Measurements from ENCODE around the gene MT1H.

DNA sequence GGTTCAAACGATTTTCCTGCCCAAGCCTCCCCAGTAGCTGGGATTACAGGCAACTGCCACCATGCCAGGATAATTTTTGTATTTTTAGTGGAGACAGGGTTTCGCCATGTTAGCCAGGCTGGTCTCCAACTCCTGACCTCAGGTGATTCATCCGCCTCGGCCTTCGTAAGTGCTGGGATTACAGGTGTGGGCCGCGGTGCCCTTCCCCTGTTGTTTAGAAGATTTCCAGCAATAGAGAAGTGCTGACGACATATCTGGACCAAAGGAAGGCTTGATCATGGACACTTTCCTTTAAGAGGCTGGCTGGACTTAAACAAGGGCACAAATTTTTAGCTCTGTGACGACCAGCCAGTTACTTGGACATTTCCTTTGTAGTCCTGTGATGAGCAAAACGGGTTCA lies 38.4 kb upstream of the MT1H start:
- TF ChIP-seq, protein P1, sequence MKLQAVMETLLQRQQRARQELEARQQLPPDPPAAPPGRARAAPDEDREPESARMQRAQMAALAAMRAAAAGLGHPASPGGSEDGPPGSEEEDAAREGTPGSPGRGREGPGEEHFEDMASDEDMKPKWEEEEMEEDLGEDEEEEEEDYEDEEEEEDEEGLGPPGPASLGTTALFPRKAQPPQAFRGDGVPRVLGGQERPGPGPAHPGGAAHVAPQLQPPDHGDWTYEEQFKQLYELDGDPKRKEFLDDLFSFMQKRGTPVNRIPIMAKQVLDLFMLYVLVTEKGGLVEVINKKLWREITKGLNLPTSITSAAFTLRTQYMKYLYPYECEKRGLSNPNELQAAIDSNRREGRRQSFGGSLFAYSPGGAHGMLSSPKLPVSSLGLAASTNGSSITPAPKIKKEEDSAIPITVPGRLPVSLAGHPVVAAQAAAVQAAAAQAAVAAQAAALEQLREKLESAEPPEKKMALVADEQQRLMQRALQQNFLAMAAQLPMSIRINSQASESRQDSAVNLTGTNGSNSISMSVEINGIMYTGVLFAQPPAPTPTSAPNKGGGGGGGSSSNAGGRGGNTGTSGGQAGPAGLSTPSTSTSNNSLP (IDR thresholded peaks at IDR 0.05; ENCODE audit: low read depth, low read length), result no peak
- TF ChIP-seq CTCF (CRISPR knock-in tag; IDR thresholded peaks at IDR 0.05), result no peak
- TF ChIP-seq, protein P2, sequence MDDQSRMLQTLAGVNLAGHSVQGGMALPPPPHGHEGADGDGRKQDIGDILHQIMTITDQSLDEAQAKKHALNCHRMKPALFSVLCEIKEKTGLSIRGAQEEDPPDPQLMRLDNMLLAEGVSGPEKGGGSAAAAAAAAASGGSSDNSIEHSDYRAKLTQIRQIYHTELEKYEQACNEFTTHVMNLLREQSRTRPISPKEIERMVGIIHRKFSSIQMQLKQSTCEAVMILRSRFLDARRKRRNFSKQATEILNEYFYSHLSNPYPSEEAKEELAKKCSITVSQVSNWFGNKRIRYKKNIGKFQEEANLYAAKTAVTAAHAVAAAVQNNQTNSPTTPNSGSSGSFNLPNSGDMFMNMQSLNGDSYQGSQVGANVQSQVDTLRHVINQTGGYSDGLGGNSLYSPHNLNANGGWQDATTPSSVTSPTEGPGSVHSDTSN (CRISPR knock-in tag; IDR thresholded peaks at IDR 0.05; ENCODE audit: borderline replicate concordance), result no peak
- TF ChIP-seq, protein P3, sequence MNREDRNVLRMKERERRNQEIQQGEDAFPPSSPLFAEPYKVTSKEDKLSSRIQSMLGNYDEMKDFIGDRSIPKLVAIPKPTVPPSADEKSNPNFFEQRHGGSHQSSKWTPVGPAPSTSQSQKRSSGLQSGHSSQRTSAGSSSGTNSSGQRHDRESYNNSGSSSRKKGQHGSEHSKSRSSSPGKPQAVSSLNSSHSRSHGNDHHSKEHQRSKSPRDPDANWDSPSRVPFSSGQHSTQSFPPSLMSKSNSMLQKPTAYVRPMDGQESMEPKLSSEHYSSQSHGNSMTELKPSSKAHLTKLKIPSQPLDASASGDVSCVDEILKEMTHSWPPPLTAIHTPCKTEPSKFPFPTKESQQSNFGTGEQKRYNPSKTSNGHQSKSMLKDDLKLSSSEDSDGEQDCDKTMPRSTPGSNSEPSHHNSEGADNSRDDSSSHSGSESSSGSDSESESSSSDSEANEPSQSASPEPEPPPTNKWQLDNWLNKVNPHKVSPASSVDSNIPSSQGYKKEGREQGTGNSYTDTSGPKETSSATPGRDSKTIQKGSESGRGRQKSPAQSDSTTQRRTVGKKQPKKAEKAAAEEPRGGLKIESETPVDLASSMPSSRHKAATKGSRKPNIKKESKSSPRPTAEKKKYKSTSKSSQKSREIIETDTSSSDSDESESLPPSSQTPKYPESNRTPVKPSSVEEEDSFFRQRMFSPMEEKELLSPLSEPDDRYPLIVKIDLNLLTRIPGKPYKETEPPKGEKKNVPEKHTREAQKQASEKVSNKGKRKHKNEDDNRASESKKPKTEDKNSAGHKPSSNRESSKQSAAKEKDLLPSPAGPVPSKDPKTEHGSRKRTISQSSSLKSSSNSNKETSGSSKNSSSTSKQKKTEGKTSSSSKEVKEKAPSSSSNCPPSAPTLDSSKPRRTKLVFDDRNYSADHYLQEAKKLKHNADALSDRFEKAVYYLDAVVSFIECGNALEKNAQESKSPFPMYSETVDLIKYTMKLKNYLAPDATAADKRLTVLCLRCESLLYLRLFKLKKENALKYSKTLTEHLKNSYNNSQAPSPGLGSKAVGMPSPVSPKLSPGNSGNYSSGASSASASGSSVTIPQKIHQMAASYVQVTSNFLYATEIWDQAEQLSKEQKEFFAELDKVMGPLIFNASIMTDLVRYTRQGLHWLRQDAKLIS (CRISPR knock-in tag; IDR thresholded peaks at IDR 0.05), result no peak
- TF ChIP-seq RAD21 (CRISPR knock-in tag; IDR thresholded peaks at IDR 0.05), result no peak
- no peak for TF ChIP-seq ZFYVE20 (CRISPR knock-in tag; IDR thresholded peaks at IDR 0.05; ENCODE audit: borderline replicate concordance, low read depth)
- TF ChIP-seq TARDBP (CRISPR knock-in tag; IDR thresholded peaks at IDR 0.05), result no peak
- TF ChIP-seq MLX (CRISPR knock-in tag; IDR thresholded peaks at IDR 0.05), result no peak
- no peak for TF ChIP-seq EHMT2 (IDR thresholded peaks at IDR 0.05; ENCODE audit: borderline replicate concordance, low read depth, low read length)
- no peak for TF ChIP-seq ZNF629 (CRISPR knock-in tag; conservative IDR thresholded peaks at IDR 0.05)
- no peak for TF ChIP-seq MED8 (CRISPR knock-in tag; IDR thresholded peaks at IDR 0.05; ENCODE audit: insufficient replicate concordance)
- TF ChIP-seq RFX5 (IDR thresholded peaks at IDR 0.05; ENCODE audit: low read depth, low read length), result no peak
- TF ChIP-seq POLR2AphosphoS5 (IDR thresholded peaks at IDR 0.05; ENCODE audit: low read depth, low read length), result no peak

Measured in HepG2 (cell line).